SK-N-MC (cell line): Measurements from ENCODE around the gene SLIRP.

ENCODE experiments used
- EZH2 ChIP-seq: fragments of 200-600 bp; sonication (generic); IDR thresholded peaks from one replicate; pipeline ENCODE4 v1.6.1; 2017; ENCODE audit warnings: antibody characterized with exemption
- FOXP2 ChIP-seq: optimal IDR thresholded peaks from 2 replicates; pipeline ENCODE3; 2011; ENCODE audit warnings: mild to moderate bottlenecking, moderate library complexity; ENCODE audit not compliant: insufficient read depth; ENCODE audit errors: extremely low read length, control extremely low read depth
- POLR2AphosphoS5 ChIP-seq: IDR thresholded peaks from 2 replicates; pipeline ENCODE4 v1.6.1; 2012; ENCODE audit warnings: mild to moderate bottlenecking, low read depth, low read length, borderline replicate concordance

DNA sequence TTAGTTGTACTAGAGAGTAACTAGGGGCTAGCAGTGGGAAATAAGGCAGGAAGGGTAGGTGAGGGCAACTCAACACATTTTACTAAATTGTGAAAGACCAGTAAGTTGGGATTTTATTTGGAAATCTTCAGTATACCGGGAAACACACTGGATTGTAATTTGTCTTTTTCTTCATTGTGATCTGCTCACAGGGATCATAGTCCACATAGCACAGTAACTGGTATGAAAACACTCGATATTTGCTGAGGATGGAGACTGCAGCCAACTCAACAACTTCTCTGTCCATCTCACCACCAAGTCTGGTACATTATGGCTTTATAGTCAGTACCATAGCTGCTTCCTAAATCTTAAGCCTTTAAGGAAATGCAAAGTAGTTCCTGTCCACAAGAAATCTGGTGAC is 2.5 kb downstream of the SLIRP start:
- TF ChIP-seq EZH2 (no peak), POLR2AphosphoS5 (no peak), FOXP2 (no peak)
